ENCODE measurements around the gene GRIN2D. TPM values are rescaled to one million over a fixed set of nuclear protein-coding genes. Genes with fewer than 3 reads are reported as not detected.

Gene GRIN2D
- total RNA-seq, 1 experiment from 2014 or later = 23.0 TPM

- TF ChIP-seq ZNF121 (CRISPR knock-in tag; IDR thresholded peaks at IDR 0.05) = 0 out of 2 replicates have a peak, but pooled peaks have one; percentile 8
- no peak for TF ChIP-seq SMAD4 (CRISPR knock-in tag; IDR thresholded peaks at IDR 0.05)
- TF ChIP-seq FOXP1 (CRISPR knock-in tag; IDR thresholded peaks at IDR 0.05; ENCODE audit: borderline replicate concordance) = 0 out of 2 replicates have a peak, but pooled peaks have one; percentile 46
- no peaks in the 10 kb centered on the region for H3K36me3 Mint-ChIP-seq
- no peaks in the 10 kb centered on the region for H3K9me3 Mint-ChIP-seq
- H3K4me3 Mint-ChIP-seq = peak overlapping the region; percentile 59
- peaks cover 63% of the 10 kb centered on the region for H3K4me1 Mint-ChIP-seq
- H3K27me3 Mint-ChIP-seq (ENCODE audit: low read depth) = peaks cover 60% of the 10 kb centered on the region
- ATAC-seq = no peak
- H3K27ac Mint-ChIP-seq = no peak overlapping the region
- ChIA-PET CTCF (interaction anchor here (0.6 to 1.4 kb wide), 5 partner anchors 10 to 316 kb away, joined by 3 to 5 read pairs (median 5); no protein-coding TSS in a partner anchor), POLR2A (interaction anchor here (1.2 kb wide), 1 partner anchor 9 kb away, joined by 3 read pairs; no protein-coding TSS in a partner anchor)
- DNase-seq (ENCODE audit: low spot score) = no peak
Measured at GRCh38 chr19:48396016-48396823, 2.8 kb downstream of the GRIN2D start.

GRCh38 chr19:48396824-48397176 lies 3.3 kb downstream of the GRIN2D start:
- ATAC-seq = no peak
- H3K36me3 Mint-ChIP-seq = no peaks in the 10 kb centered on the region
- POLR2A ChIA-PET = no interaction called here

More at GRCh38 chr19:48396824-48397176, 3.3 kb downstream of the GRIN2D start:
- Mint-ChIP-seq H3K27me3 (ENCODE audit: low read depth) (peaks cover 57% of the 10 kb centered on the region), H3K4me1 (peaks cover 65% of the 10 kb centered on the region), H3K9me3 (no peaks in the 10 kb centered on the region), H3K27ac (no peak overlapping the region), H3K4me3 (no peak overlapping the region)
- CTCF ChIA-PET = no interaction called here
- no peak for DNase-seq (ENCODE audit: low spot score)
- TF ChIP-seq MLX (CRISPR knock-in tag; IDR thresholded peaks at IDR 0.05) = no peak
- TF ChIP-seq ZBTB21 (CRISPR knock-in tag; IDR thresholded peaks at IDR 0.05; ENCODE audit: borderline replicate concordance) = no peak
- no peak for TF ChIP-seq ZNF532 (CRISPR knock-in tag; IDR thresholded peaks at IDR 0.05; ENCODE audit: borderline replicate concordance)
- no peak for TF ChIP-seq PRRX2 (CRISPR knock-in tag; IDR thresholded peaks at IDR 0.05)
- no peak for TF ChIP-seq SP1 (CRISPR knock-in tag; conservative IDR thresholded peaks at IDR 0.05)
- no peak for TF ChIP-seq TEAD1 (CRISPR knock-in tag; IDR thresholded peaks at IDR 0.05)
- no peak for TF ChIP-seq ZNF512 (CRISPR knock-in tag; IDR thresholded peaks at IDR 0.05; ENCODE audit: borderline replicate concordance)
- no peak for TF ChIP-seq ELF4 (CRISPR knock-in tag; IDR thresholded peaks at IDR 0.05; ENCODE audit: low read depth)
- TF ChIP-seq ZNF121 (CRISPR knock-in tag; IDR thresholded peaks at IDR 0.05) = no peak
